HG03066 (cell line): Measurements from ENCODE around the gene ANGPTL2.

Source experiments
- ATAC-seq: cut with Tn5 transposase; IDR thresholded peaks from one replicate; pipeline ENCODE4 v1.9.1; 2021; ENCODE audit warnings: low read depth; ENCODE audit not compliant: unreplicated experiment

The ANGPTL2 gene

DNA sequence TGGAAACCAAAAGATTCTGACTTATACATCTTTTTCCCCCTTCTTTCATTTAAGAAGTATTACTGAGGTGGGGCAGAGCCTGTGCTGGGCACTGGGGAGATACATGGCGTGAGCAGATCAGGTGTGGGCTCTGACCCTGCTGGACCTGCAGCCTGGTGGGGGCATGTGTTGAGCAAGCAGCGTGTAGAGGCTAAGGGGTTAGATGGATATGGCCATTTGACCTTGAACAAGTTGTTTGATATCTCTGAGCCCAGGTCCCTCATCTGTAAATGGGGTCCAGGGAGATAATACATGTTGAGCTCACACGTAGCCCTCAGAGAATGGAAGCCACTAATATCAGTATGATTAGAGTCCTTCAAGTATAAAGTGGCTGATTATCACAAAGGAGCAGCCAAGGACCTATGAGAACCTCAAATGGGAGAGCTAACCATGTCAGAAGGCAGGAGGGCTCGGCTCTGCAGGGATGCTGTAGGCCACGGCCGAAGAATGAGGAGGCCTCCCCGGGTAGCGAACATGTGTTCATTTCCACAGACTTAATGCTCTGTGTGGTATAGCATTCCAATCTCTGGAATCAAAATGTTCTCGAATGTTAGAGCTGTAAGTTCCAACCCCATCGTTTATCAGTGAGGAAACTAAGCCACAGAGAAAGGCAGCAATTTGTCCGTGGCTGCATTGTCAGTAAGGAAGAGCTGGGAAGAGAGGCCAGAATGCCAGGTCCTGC, 15.4 kb upstream of the ANGPTL2 start:
- ATAC-seq = no peak

DNA sequence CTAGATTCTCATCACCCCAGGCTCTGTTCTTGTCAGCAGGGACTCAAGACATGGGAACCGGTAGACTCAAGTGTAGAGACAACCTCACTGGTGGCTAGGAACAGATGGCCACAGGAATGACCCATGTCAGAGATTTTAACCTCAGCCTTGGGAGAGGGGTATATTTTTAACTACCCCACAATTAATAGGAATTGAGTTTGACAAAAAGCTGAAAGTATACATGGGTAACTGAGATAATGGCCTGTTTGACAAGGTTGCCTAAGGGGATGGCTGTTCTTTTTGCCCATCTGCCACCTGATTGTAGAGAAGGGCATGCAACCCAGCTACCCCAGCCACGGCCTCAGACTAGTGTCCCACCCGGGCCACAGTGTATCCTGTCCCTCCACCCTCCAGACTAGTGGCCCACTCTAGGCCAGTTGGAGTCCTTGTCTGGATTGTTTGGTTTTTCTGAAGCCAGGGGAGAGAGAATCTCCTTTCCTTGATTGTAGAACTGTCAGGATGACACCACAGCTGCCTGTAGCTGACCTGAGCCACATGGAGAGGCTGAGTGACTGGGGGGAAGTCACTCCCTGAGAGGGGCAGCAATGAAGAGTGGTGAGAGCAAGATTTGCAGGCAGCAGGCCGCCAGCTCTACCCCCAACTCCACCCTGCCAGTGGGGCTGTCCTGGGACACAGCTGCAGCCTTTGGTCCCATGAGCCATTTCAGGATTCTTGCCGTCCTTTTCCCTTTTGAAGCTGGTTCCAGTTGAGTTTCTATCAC, 14.6 kb upstream of the ANGPTL2 start:
- no peak for ATAC-seq

DNA sequence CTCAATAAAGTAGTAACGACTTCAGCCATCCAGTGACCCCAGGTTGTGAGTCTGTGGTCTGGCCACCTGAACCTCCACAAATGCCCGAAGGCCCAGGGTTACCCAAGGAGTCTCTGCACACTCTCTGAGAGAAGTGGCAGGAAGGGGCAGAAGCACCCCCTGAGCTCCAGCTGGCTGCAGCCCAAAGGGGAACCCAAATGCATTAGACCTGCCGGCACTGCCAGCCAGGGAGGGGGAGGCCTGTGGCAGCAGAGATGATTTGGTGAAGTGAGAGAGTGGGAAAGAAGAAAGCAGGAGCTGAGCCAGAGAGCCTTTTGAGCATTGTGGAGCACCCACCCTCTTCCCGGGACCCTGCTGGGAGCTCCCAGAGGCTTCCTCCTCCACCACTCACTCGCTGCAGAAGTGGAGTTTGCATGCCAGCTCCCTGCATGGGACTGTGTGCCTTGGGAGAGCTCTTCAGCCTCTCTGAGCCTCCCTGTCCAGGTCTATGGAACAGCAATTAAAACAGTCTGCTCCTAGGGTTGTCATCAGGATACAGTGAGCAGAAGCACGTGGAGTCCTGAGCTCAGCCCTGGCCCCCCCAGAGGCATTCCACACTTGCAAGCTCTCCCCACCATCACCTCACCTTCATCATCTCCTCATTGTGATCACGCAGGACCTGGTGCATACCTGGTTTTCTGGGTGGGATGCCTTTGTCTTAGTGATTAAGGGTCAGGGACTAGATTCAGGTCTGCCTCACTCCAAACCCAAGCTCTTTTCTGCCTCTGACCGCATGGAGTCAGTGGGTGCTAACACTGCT, 13.8 kb upstream of the ANGPTL2 start:
- no peak for ATAC-seq

DNA sequence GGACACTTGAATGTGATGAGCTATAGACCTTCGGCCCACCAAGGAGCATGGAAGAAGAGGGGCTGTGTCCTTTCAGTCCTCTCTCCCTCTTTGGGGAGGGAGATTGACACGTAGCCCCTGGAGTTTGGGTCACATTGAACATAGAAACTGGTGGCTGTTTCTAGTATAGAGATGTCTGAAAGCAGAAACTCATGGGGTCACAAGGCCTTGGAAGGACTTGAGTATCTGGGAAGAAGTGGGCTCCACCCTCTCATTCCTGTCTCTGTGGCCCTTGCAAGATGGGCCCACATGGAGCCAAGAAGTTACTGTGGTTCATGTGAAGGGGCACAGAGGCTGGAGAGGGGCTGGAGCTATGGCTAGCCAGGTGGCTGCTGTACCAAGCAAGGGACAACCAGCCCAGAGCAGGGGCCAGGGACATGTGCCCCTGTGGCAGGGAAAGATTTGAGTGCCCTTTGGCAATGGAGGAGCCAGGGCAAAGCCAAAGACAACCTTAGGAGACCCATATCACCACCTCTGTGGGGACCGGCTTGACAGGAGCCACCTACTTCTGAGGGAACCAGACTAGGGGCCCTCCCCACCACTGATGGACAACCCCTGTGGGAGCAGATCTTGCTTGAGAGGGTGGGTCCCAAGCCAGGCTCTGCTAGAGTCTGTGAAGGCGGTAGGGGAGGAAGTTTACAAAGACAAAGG, 12.8 kb upstream of the ANGPTL2 start:
- no peak for ATAC-seq

DNA sequence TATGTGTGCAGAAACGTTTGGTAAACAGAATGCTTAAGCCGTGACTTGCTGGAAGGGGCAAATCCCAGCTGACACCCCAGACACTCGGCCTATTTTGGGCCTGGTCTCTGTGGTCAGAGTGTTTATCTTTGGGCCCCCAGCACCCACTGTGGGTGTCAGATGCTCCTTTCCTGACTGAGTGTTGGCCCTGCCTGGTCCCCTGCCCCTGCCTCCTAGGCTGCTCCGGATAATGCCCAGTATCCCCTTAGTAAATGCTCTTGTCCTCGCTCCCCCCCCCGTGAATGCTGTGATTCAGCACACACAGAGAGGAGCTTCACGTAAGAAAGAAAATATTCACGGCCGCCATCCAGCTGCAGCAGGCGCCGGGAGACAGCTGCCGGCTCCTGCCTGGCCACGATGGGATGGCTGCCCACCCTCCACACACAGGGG, 11.3 kb upstream of the ANGPTL2 start:
- no peak for ATAC-seq

DNA sequence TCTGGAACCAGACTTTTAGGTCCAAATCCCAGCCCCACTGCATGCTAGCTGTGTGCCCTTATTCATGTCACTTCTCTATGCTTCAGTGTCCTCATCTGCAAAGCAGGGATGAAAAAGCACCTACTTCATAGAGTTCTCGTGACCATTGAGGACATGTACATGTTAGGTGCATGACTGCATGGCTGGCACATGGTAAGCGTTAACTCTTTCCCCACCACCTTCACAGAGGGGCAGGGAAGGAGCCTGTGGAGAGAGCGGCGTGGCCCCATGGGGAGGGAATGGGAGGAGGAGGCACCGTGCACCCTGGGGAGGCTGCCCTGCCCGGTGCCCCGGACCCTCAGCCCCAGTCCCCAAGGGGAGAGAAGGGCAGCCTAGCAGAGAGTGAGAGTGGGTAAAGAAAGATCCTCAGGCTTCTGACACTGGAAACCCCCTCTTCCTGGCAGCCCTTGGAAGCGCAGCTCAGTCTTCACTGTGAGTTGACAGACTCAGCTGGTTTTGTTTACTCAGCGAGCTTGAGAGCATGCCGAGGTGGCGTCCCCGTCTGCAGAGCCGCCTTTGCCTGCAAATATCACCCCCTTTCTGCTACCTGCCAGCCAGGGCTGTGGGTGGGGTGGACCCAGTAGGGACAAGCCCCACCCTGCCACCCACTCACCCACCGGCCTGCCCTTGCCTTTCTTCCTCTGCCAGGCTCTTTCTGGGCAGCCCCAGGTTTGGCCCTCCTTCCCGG, 10.6 kb upstream of the ANGPTL2 start:
- ATAC-seq = no peak

DNA sequence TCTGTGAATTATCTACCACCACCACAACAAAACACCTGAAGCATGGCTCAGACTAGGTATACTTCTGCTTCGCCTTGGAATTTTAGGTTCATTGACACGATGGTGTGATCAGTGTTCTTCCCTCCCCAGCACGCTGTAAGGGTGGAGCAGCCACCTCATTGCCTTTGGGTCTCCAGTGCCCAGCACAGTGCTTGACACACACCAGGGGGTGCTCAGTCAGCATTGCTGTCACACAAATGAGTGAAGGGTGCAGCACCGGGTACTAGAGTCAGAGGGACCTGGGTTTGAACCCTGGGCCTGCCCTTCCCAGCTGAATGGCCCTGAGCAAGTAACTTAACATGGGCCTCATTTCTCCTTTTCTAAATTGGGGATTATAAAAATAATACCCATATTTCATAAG, 9.9 kb upstream of the ANGPTL2 start:
- no peak for ATAC-seq

DNA sequence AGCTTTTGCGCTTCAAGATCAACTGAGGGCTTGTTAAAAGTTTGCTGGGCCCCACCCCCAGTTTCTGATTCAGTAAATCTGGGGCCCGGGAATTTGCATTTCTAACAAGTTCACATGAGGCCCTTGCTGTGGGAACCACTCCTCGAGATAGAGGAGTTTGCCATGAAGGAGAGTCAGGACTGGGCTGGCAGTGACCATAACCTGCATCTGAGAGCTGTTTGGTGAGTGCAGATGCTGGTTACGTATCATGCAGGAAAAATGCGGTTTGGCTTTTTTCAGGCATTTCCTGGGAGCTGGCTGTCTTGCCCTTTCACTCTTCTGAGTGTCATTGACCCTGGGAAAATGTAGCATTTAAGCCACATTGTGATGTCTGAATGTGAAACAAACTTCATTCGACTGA, 9.4 kb upstream of the ANGPTL2 start:
- no peak for ATAC-seq

DNA sequence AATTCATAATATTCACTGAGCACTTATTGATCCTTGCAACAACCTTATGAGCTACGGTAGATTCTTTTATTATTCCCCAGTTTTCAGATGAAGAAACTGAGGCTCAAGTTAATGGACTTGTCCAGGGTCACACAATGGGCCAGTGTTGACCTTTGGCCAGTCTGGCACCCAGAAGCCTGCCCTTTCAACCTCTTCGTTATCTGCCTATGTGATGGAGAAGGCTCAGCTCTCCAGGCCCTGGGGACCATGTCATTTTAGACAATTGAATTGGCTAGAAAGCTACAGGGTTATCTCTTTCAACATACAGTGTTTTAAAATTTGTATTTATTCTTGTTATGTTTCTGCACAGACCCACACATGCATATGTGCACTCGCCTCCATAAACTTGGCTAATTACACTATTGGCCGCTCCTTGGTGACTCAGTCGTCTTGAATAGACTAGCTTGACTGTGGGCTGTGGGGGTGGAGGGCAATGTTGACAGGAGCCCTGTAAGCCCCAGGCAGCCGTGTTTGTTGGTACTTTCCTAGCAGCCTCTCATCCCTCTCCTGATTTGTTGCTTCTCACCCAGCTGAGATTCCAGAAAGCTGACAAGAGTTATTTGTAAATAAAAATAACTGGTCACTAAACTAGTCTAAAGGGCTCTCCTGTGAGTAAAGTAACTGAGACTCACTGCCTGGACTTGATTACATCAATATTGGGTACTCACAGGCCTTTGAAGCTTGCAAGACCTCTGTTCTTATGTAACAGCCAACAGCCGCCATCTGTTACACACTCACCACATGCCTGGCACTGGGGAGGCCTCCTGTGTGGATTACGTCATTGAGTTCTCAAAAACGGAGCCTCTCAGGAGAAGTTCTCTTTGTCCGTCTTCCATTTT, 8.5 kb upstream of the ANGPTL2 start:
- ATAC-seq = no peak

DNA sequence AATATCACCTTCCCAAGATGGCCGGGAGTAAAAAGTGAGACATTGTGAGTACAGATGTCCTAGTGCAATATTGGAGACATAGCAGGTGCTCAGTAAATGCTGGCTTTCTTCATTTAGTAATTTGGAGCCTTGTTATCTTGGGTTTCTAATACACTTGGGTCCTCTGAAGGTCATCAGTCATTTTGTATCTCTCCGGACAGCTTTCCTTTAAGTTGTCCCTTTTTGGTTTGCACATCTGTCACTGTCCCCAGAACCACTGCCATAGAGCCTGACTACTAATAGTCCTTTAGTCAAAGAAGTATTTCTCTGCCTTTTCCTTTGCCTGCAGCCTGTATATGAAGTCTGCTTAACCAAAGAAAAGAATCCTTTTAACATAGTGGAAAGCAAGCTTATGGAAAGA, 7.8 kb upstream of the ANGPTL2 start:
- ATAC-seq = no peak

DNA sequence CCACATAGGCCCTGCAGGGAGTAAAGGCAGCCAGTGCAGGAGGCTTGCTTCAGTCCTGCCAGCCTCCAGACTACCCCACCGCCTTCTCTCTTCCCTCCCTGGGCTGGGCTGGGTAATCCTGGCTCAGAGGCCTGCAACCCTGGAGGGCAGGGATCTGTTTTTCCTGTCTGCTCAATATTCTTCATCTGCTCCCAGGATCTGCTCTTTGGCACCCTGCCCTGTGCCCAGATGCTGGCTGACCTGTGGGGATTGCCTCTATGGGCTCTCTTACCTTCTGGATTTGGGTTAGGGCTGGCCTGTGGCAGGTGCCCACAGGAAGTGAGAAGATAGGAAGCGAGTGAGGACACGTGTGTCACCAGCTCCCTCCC, 7.3 kb upstream of the ANGPTL2 start:
- ATAC-seq = no peak

DNA sequence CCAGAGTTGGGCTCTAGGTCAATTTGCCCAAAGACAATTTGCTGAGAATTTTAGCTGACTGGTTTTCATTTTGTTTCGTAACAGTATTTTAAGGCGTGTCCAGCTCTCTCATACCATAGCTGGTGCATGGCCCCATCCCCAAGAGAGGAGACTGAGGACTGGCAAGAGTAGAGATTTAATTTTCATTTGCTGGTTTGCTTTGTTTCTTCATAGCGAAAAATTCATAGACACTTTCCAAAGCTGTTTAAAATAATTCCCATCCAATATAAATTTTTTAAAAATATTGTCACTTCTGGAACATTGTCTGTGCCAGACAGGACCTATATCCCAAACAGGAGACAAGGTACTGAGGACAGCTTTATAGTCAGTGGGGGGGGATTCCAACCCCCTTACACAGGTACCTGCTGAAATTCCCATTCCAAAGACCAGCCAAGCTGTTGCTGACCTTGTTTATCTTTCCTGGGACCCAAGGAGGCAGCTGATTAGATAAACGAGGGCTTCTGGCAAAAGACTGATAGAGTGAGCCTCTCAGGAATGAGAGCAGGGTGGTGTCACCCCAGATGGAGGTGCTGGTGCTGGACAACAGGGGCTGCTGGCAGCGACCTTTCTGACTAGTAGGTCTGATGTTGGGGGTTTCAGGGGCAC, 6.8 kb upstream of the ANGPTL2 start:
- no peak for ATAC-seq

DNA sequence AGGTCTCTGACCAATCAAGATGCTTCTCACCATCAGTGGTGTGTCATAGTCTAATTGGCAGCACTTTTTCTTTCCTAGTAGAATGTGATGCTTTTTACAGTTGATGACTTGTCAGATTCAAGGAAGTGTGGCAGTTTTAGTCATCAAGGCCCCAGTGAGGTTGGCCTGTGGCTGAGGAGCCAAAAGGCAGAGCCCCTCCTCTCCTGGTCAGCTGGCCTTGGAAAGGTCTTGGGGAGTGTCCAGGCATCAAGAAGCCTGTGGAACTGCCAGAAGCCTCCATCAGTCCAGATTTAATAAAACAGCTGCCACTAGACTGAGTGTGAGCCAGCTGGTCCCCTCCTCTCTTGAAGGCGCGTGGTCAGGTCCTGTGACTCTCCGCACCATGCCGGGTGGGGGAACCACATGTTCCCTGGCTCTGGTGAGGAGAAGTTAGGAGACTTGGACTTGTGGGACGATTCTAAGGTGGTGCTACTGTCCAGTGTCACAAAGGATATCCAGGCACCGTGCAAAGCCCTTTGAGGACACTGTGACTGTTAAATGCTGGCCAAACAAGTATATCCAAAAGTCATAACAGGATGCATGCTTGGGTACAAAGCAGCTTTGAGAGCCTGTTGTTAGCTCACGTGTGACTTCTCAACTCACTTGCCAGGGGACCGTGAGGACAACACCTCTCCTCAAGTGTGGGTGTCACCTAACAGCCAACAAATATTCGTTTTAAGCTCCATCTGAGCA, 6.1 kb upstream of the ANGPTL2 start:
- no peak for ATAC-seq

DNA sequence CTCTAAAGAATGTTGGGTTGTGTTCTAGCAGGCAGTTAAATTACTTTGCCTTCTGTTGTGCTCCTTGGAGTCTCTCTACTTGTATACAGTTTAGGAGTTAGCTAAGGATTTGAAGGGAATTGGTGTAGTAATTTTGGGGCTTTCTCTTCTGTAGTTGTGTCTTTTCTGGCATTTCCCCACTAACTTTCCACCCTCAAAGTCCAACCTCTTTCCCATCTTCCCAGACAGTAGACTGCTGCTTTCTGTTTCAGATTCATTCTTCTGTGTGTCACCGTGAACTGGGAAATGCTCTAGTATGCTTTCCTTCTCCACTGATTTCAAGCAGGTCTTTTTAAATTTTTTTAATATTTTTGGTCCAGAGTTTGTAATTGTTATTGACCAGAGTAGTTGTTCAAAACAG, 4.5 kb upstream of the ANGPTL2 start:
- no peak for ATAC-seq

DNA sequence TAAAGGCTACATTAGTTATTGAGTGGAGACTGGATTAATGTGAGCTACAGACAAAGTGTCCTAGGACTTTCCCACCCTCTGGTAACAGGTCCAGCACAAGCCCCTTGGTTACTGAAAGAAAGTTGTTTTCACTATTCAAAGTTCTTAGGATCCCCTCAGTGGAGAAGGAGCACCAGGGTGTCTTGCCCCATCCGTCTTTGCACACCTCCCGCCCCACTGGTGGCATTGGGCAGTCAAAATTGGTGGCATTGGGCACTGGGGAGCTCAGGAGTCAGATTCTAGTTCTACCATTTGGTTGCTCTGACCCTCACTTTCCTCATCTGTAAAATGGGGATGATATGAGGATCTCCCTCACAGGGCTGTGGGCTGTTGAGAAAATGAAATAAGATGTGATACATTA, 2.4 kb upstream of the ANGPTL2 start:
- no peak for ATAC-seq

DNA sequence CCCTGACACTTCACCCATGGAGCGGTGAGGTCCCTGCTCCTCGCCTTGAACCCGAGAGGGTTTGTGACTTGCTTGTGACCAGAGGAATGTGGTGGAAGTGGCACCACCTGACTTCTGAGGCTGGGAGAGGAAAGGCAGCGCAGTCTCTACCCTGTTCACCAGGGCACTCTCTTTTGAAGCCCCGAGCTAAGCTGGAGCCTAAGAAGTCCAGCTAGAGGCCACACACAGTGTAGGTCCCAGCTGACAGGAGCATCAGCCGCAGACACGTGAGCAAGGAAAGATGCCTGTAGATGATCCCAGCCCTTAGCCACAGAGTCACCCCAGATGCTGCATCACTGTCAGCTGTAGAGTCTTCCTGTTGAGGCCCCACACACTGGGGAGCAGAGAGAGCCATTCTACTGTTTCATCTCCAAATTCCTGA, 1.7 kb upstream of the ANGPTL2 start:
- no peak for ATAC-seq

DNA sequence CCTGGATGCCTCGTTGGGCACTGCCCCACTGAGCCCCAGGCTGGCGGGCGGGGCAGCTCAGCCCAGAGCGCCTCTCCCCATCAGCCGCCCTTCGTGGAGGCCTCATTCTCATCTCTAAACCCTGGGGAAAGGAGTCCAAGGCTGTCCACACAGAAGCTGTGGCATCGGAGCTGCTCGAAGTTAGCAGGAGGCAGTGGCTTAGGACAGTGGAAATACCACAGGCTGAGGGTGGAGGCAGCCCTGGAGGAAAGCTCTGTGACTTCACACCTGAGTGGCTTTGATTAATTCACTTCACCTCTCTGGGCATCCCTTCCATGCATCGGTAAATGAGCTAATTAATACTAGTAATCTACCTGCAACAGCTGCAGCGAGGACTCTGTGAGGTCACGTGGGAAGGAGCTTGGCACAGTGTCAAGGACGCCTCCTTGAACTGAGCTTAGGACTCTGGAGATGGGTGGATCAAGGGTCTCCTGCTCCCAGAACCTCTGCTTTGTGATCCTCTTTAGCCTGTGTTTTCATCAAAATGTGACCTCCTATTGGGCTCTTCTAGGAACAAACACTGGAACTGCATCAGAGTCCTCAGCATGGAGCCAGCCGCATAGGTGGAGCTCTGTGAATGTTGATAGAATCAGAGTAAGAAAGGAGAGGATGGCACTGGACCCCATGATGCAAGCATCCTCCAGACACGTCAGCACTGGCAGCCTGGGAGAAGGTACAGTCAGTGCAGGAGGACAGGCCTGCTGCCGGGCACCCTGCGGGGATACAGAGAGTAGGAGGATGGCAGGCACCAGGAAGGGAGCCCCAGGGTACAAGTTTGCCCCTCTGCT, 842 bp upstream of the ANGPTL2 start:
- ATAC-seq = no peak
